ENCODE results near the gene SPATA18. TPM values are rescaled to one million over a fixed set of nuclear protein-coding genes. Genes with fewer than 3 reads are reported as not detected.

The SPATA18 gene
- total RNA-seq, 4 donors from 2014 or later, result 0.30 to 6.3 (median 4.3) TPM

GRCh38 chr4:52010986-52011385, 40.1 kb upstream of the SPATA18 start:
- Histone ChIP-seq H3K36me3 (peaks cover 0 to 34% (median 0%) of the 10 kb centered on the region in 3 donors), H3K4me3 (no peak overlapping the region), H3K9me3 (no peaks in the 10 kb centered on the region), H3K4me1 (no peaks in the 10 kb centered on the region), H3K27me3 (no peaks in the 10 kb centered on the region), H3K27ac (no peak overlapping the region)
- WGBS, 2 donors, result 99% methylated on average over 2 of the region's 2 CpGs
- no peak for DNase-seq (ENCODE audit: low spot score in 2 of 2)
- TF ChIP-seq EP300 (IDR thresholded peaks at IDR 0.05) (no peak), CTCF (IDR thresholded peaks at IDR 0.05) (no peak), POLR2A (IDR thresholded peaks at IDR 0.05) (no peak)

- no peak overlapping the region for H3K4me3 ChIP-seq
- H3K27ac ChIP-seq, result no peak overlapping the region
- WGBS, 2 donors, result 88 to 91% methylated on average over 1 of the region's 1 CpG
- no peak for DNase-seq (ENCODE audit: low spot score in 2 of 2)
- H3K9me3 ChIP-seq, result no peaks in the 10 kb centered on the region
- TF ChIP-seq EP300 (IDR thresholded peaks at IDR 0.05), result no peak
- no peak for TF ChIP-seq CTCF (IDR thresholded peaks at IDR 0.05)
- no peak for TF ChIP-seq POLR2A (IDR thresholded peaks at IDR 0.05)
- no peaks in the 10 kb centered on the region for H3K27me3 ChIP-seq
- no peaks in the 10 kb centered on the region for H3K4me1 ChIP-seq
- H3K36me3 ChIP-seq, result peaks cover 0 to 34% (median 0%) of the 10 kb centered on the region in 3 donors
These were observed 38.5 kb upstream of the SPATA18 start for GRCh38 chr4:52012651-52013050.

- no peak for DNase-seq (ENCODE audit: low spot score in 2 of 2)
- no peaks in the 10 kb centered on the region for H3K9me3 ChIP-seq
- H3K27me3 ChIP-seq, result no peaks in the 10 kb centered on the region
- H3K4me3 ChIP-seq, result no peak overlapping the region
- TF ChIP-seq EP300 (IDR thresholded peaks at IDR 0.05) (no peak), CTCF (IDR thresholded peaks at IDR 0.05) (no peak), POLR2A (IDR thresholded peaks at IDR 0.05) (no peak)
- H3K36me3 ChIP-seq, result peaks cover 0 to 39% (median 0%) of the 10 kb centered on the region in 3 donors
- no peak overlapping the region for H3K27ac ChIP-seq
- WGBS, 2 donors, result 33 to 46% methylated on average over 1 of the region's 1 CpG
- no peaks in the 10 kb centered on the region for H3K4me1 ChIP-seq
These were observed 36.2 kb upstream of the SPATA18 start for GRCh38 chr4:52014903-52015302.

- Histone ChIP-seq H3K9me3 (no peaks in the 10 kb centered on the region), H3K27ac (no peak overlapping the region), H3K27me3 (no peaks in the 10 kb centered on the region), H3K36me3 (peaks cover 0 to 34% (median 0%) of the 10 kb centered on the region in 3 donors), H3K4me1 (no peaks in the 10 kb centered on the region), H3K4me3 (no peak overlapping the region)
- WGBS, 2 donors, result 70 to 74% methylated on average over 7 of the region's 7 CpGs
- DNase-seq (ENCODE audit: low spot score in 2 of 2), result peak in 1 of 2 donors; percentile 42
- TF ChIP-seq POLR2A (IDR thresholded peaks at IDR 0.05) (no peak), EP300 (IDR thresholded peaks at IDR 0.05) (no peak), CTCF (IDR thresholded peaks at IDR 0.05) (no peak)
These were observed 35.7 kb upstream of the SPATA18 start for GRCh38 chr4:52015366-52015765.

GRCh38 chr4:52016981-52017380, 34.1 kb upstream of the SPATA18 start:
- peaks cover 0 to 27% (median 0%) of the 10 kb centered on the region in 3 donors for H3K36me3 ChIP-seq
- no peaks in the 10 kb centered on the region for H3K4me1 ChIP-seq
- H3K9me3 ChIP-seq, result no peaks in the 10 kb centered on the region
- no peak overlapping the region for H3K4me3 ChIP-seq
- TF ChIP-seq POLR2A (IDR thresholded peaks at IDR 0.05), result no peak
- no peak for TF ChIP-seq CTCF (IDR thresholded peaks at IDR 0.05)
- no peak for TF ChIP-seq EP300 (IDR thresholded peaks at IDR 0.05)
- no peak overlapping the region for H3K27ac ChIP-seq
- WGBS, 2 donors, result 73 to 80% methylated on average over 3 of the region's 3 CpGs
- H3K27me3 ChIP-seq, result no peaks in the 10 kb centered on the region
- no peak for DNase-seq (ENCODE audit: low spot score in 2 of 2)

Data from tibial nerve (tissue), 4 donors.